NCI-H226 (cell line): ENCODE measurements around the gene FADS3.

Experiments used
- DNase-seq: peaks from one replicate; pipeline ENCODE4 v3.0.0-alpha.2; 2015

FADS3 gene

GRCh38 chr11:61875698-61876097 lies 15.6 kb downstream of the FADS3 start:
- DNase-seq = no peak

GRCh38 chr11:61874853-61875252 lies 16.5 kb downstream of the FADS3 start:
- no peak for DNase-seq

GRCh38 chr11:61874377-61874809 lies 17.0 kb downstream of the FADS3 start:
- DNase-seq = no peak

- no peak for DNase-seq
Measured at GRCh38 chr11:61873588-61874376, 17.6 kb downstream of the FADS3 start.

- DNase-seq = no peak
Measured at GRCh38 chr11:61872935-61873565, 18.3 kb downstream of the FADS3 start.

- peak; percentile 28 for DNase-seq
Measured at GRCh38 chr11:61871158-61871597, 20.2 kb downstream of the FADS3 start.

GRCh38 chr11:61870541-61871031 lies 20.8 kb downstream of the FADS3 start:
- DNase-seq = no peak

- DNase-seq = no peak
Measured at GRCh38 chr11:61869708-61870451, 21.5 kb downstream of the FADS3 start.

GRCh38 chr11:61869429-61869707 lies 22.0 kb downstream of the FADS3 start:
- DNase-seq = no peak

- no peak for DNase-seq
Measured at GRCh38 chr11:61868571-61869428, 22.5 kb downstream of the FADS3 start.

GRCh38 chr11:61866958-61867343 lies 24.4 kb downstream of the FADS3 start:
- no peak for DNase-seq

- no peak for DNase-seq
Measured at GRCh38 chr11:61866231-61866957, 25.0 kb downstream of the FADS3 start.

GRCh38 chr11:61864814-61865775 lies 26.2 kb downstream of the FADS3 start:
- no peak for DNase-seq

GRCh38 chr11:61863548-61864081 lies 27.7 kb downstream of the FADS3 start:
- no peak for DNase-seq

- DNase-seq = no peak
Measured at GRCh38 chr11:61862714-61863547, 28.4 kb downstream of the FADS3 start.

- DNase-seq = no peak
Measured at GRCh38 chr11:61861634-61862033, 29.7 kb downstream of the FADS3 start.

- DNase-seq = peak; percentile 86
Measured at GRCh38 chr11:61860054-61860903, 31.1 kb downstream of the FADS3 start.

GRCh38 chr11:61855939-61856680 lies 35.2 kb downstream of the FADS3 start:
- DNase-seq = no peak
